ENCODE measurements around the gene LYRM9.
"Not testable (repeated sequence)": the region's sequence is repeated elsewhere in the genome, so short reads cannot be mapped to it uniquely, and the experiment has no call there.

LYRM9 gene

GRCh38 chr17:27838607-27839006, 54.6 kb downstream of the LYRM9 start:
- DNase-seq: not testable (repeated sequence)

DNA sequence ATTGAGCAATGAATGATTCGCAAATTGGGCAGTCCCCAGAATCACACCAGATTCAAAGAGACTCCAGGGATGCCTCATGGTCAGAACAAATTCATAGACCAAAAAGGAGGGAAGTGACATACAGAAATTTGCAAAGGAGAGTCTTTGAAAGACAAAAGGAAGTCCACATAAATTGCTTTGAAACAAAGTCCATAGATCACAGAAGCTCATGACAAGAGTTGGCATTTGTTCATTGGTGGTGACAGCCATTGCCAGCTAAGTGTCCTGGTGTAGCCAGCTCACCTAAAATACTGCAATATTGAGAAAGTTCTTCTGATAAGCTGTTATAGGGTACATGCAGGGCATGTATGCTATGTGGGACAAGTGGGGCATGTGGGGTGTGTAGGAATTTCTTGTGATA, 55.4 kb downstream of the LYRM9 start:
- DNase-seq: not testable (repeated sequence)

DNA sequence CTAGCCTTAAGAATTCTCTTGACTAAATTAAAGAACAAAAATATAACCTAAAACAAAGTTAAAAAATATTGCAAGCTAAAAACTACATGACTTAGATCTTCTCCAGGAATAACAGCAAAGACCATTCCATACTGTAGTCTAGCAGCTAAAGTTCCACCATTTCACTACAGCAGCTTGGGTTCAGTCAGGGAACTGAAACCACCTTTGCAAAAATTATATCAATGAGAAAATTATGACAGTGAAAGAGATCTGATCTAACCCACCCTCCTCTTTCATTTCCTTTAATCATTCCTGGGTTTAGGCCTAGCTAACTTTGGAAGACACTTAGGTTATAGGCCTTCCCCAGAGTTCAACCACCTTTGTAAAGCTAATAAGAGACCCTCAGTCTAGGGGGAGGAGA, 56.5 kb downstream of the LYRM9 start:
- no peak for DNase-seq

GRCh38 chr17:27834571-27834970, 58.6 kb downstream of the LYRM9 start:
- no peak for DNase-seq

- DNase-seq: no peak
Measured at GRCh38 chr17:27832831-27833230, 60.3 kb downstream of the LYRM9 start.

- DNase-seq: not testable (repeated sequence)
Measured at GRCh38 chr17:27829888-27830287, 63.3 kb downstream of the LYRM9 start.

- DNase-seq: not testable (repeated sequence)
Measured at GRCh38 chr17:27829143-27829711, 63.9 kb downstream of the LYRM9 start.
